Neural cell (in vitro differentiated cells): ENCODE data around the gene DBR1. TPM values are rescaled to one million over a fixed set of nuclear protein-coding genes. Genes with fewer than 3 reads are reported as not detected.

Source experiments
- H2AFZ ChIP-seq: fragments of 200-600, 300-800 bp; sonication (generic), shearing (Covaris generic); 2 replicates; pipeline ENCODE4 v1.6.0; 2014; ENCODE audit warnings: low read depth, mild to moderate bottlenecking, antibody characterized with exemption, low read length, moderate library complexity
- H3F3A ChIP-seq: fragments of 200-600 bp; shearing (Covaris generic); 2 replicates; pipeline ENCODE4 v1.6.1; 2016; ENCODE audit warnings: mild to moderate bottlenecking, moderate library complexity, mixed read lengths, antibody characterized with exemption, low read length; ENCODE audit not compliant: insufficient read depth, poor library complexity, severe bottlenecking
- H3K27ac ChIP-seq: fragments of 200-600, 300-800 bp; sonication (generic), shearing (Covaris generic); 2 replicates; pipeline ENCODE4 v1.5.1; 2014; ENCODE audit warnings: mild to moderate bottlenecking, low read length, moderate library complexity
- H3K27me3 ChIP-seq: fragments of 300-800, 200-600 bp; sonication (generic), shearing (Covaris generic); 2 replicates; pipeline ENCODE4 v1.6.0; 2014; ENCODE audit warnings: mild to moderate bottlenecking, low read depth, low read length, moderate library complexity; ENCODE audit not compliant: insufficient read depth
- H3K36me3 ChIP-seq: fragments of 300-800, 200-600 bp; sonication (generic), shearing (Covaris generic); 2 replicates; pipeline ENCODE4 v1.5.1; 2014; ENCODE audit warnings: mild to moderate bottlenecking, antibody characterized with exemption, low read length, moderate library complexity; ENCODE audit not compliant: insufficient read depth
- H3K4me2 ChIP-seq: fragments of 300-800, 200-600 bp; sonication (generic), shearing (Covaris generic); 2 replicates; pipeline ENCODE4 v1.6.0; 2014; ENCODE audit warnings: mild to moderate bottlenecking, low read length
- H3K4me3 ChIP-seq: fragments of 300-800, 200-600 bp; sonication (generic), shearing (Covaris generic); 2 replicates; pipeline ENCODE4 v1.5.1; 2014; ENCODE audit warnings: mild to moderate bottlenecking, low read length, moderate library complexity
- H3K79me2 ChIP-seq: fragments of 200-600 bp; shearing (Covaris generic); replicated peaks from 2 replicates; pipeline ENCODE4 v1.6.0; 2014; ENCODE audit warnings: mild to moderate bottlenecking, low read length, moderate library complexity; ENCODE audit not compliant: insufficient read depth
- H3K9ac ChIP-seq: fragments of 300-800, 200-600 bp; sonication (generic), shearing (Covaris generic); 2 replicates; pipeline ENCODE4 v1.6.1; 2016; ENCODE audit warnings: mild to moderate bottlenecking, low read length, mixed read lengths
- H3K9me2 ChIP-seq: fragments of 200-600 bp; shearing (Covaris generic); 2 replicates; pipeline ENCODE4 v1.6.1; 2016; ENCODE audit warnings: mild to moderate bottlenecking, low read length, mixed read lengths; ENCODE audit not compliant: insufficient read depth
- H3K9me3 ChIP-seq: fragments of 200-600, 300-800 bp; sonication (generic), shearing (Covaris generic); 2 replicates; pipeline ENCODE4 v1.6.1; 2016; ENCODE audit warnings: mild to moderate bottlenecking, mixed run types, low read length, moderate library complexity, mixed read lengths
- H4K20me1 ChIP-seq: fragments of 200-600 bp; shearing (Covaris generic); 2 replicates; pipeline ENCODE4 v1.6.1; 2016; ENCODE audit warnings: mild to moderate bottlenecking, mixed run types; ENCODE audit not compliant: insufficient read depth
- CTCF ChIP-seq: fragments of 450-650 bp; IDR thresholded peaks from 2 replicates; pipeline ENCODE4 v1.5.1; 2014; ENCODE audit warnings: antibody characterized with exemption, mild to moderate bottlenecking, moderate library complexity; ENCODE audit not compliant: poor library complexity, severe bottlenecking
- EP300 ChIP-seq: fragments of 450-650 bp; conservative IDR thresholded peaks from 2 replicates; pipeline ENCODE4 v1.6.1; 2014; ENCODE audit warnings: antibody characterized with exemption, mild to moderate bottlenecking, moderate library complexity; ENCODE audit not compliant: poor library complexity, severe bottlenecking
- EZH2 ChIP-seq: fragments of 200-600, 300-800 bp; shearing (Covaris generic), sonication (generic); IDR thresholded peaks from 2 replicates; pipeline ENCODE4 v1.6.1; 2014; ENCODE audit warnings: antibody characterized with exemption, low read length, borderline replicate concordance, mild to moderate bottlenecking; ENCODE audit not compliant: insufficient read depth, poor library complexity, severe bottlenecking
- MXI1 ChIP-seq: fragments of 450-650 bp; conservative IDR thresholded peaks from 2 replicates; pipeline ENCODE4 v1.6.1; 2014; ENCODE audit warnings: antibody characterized with exemption, mild to moderate bottlenecking; ENCODE audit not compliant: poor library complexity, severe bottlenecking
- POLR2AphosphoS5 ChIP-seq: IDR thresholded peaks from 2 replicates; pipeline ENCODE4 v1.6.1; 2012
- RAD21 ChIP-seq: fragments of 450-650 bp; conservative IDR thresholded peaks from 2 replicates; pipeline ENCODE4 v1.6.1; 2014; ENCODE audit warnings: antibody characterized with exemption, mild to moderate bottlenecking, moderate library complexity
- REST ChIP-seq: IDR thresholded peaks from 2 replicates; pipeline ENCODE4 v1.6.1; 2012; ENCODE audit warnings: borderline replicate concordance
- SMC3 ChIP-seq: fragments of 450-650 bp; conservative IDR thresholded peaks from 2 replicates; pipeline ENCODE4 v1.6.1; 2014; ENCODE audit warnings: antibody characterized with exemption, mild to moderate bottlenecking, moderate library complexity; ENCODE audit not compliant: poor library complexity
- TAF1 ChIP-seq: IDR thresholded peaks from 2 replicates; pipeline ENCODE4 v1.6.1; 2012; ENCODE audit warnings: low read depth
- polyA plus RNA-seq: library from polyadenylated mRNA; depleted of rRNA; stranded (reverse); fragments of >200 nt; gene quantifications from 2 replicates; pipeline ENCODE4 v1.2.3, GENCODE V29; 2014

The DBR1 gene
- polyA plus RNA-seq, 1 donor from 2014 or later = 32.4 TPM

DNA sequence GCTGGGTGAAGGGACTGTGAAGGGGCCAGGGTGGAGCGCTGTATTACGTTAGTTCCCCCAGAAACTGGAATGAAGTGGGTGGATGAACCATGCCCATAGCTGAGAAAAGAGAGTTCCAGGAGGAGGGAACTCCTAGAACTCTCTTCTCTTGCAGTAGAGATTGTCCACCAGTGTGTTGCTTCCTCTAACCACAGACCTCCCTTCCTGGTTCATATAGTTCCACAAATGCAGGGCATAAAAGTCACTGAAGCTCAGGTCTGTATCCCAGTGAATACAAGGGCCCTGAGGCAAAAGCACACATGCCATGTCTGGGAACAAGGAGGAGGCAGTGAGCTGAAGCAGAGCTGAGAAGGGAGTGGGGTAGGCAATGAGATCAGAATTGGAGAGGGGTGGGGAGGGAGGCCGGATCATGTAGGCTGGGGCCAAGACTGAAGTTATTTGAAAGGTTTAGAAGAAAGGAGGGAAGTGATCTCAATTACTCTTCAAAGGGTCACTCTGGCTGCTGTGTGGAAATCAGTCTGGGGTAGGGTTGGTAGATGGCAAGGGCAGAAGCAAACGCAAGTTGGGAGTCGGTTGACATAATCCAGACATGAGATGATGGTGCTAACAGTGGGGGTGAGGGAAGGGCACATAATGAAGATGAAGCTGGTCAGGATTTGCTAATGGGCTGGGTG is 49.0 kb downstream of the DBR1 start:
- H3K36me3 ChIP-seq = no peaks in the 10 kb centered on the region
- H3K27me3 ChIP-seq = no peaks in the 10 kb centered on the region
- H3K4me3 ChIP-seq = no peak overlapping the region
- H3K9me3 ChIP-seq = no peaks in the 10 kb centered on the region
- H3K4me2 ChIP-seq = no peak overlapping the region
- H4K20me1 ChIP-seq = no peaks in the 10 kb centered on the region
- H3F3A ChIP-seq = no peaks in the 10 kb centered on the region
- no peak overlapping the region for H3K27ac ChIP-seq
- no peak overlapping the region for H3K9ac ChIP-seq
- no peaks in the 10 kb centered on the region for H3K9me2 ChIP-seq
- TF ChIP-seq RAD21 (no peak), EP300 (no peak), TAF1 (no peak), EZH2 (no peak), POLR2AphosphoS5 (no peak), REST (no peak), SMC3 (no peak), CTCF (no peak), MXI1 (no peak)
- H2AFZ ChIP-seq = no peak overlapping the region
- no peaks in the 10 kb centered on the region for H3K79me2 ChIP-seq

GRCh38 chr3:138124706-138125355 is 49.9 kb downstream of the DBR1 start:
- H3F3A ChIP-seq = no peaks in the 10 kb centered on the region
- H3K9me2 ChIP-seq = no peaks in the 10 kb centered on the region
- H3K36me3 ChIP-seq = no peaks in the 10 kb centered on the region
- no peaks in the 10 kb centered on the region for H3K79me2 ChIP-seq
- no peak for TF ChIP-seq POLR2AphosphoS5
- H3K4me3 ChIP-seq = no peak overlapping the region
- H3K9me3 ChIP-seq = no peaks in the 10 kb centered on the region
- no peak overlapping the region for H2AFZ ChIP-seq
- no peak overlapping the region for H3K4me2 ChIP-seq
- no peak overlapping the region for H3K27ac ChIP-seq
- H3K9ac ChIP-seq = no peak overlapping the region
- no peaks in the 10 kb centered on the region for H3K27me3 ChIP-seq
- H4K20me1 ChIP-seq = no peaks in the 10 kb centered on the region
